Renal cortex interstitium (tissue), 11 donors: Measurements from ENCODE around the gene IVD. TPM values are rescaled to one million over a fixed set of nuclear protein-coding genes. Genes with fewer than 3 reads are reported as not detected.

Experiments used
- DNase-seq, 11 donors: peaks; one replicate each; pipeline ENCODE4 v3.0.0-alpha.2; 2013; ENCODE audit warnings: low read depth in 9 of 11, low spot score in 4 of 11; ENCODE audit errors: extremely low read depth in 1 of 11
- polyA plus RNA-seq, 3 donors: library from polyadenylated mRNA; unstranded; fragments of 120-200 nt; gene quantifications; one replicate each; pipeline ENCODE4 v1.2.1, GENCODE V29; 2013; ENCODE audit not compliant: insufficient read length in 3 of 3

The IVD gene
- polyA plus RNA-seq, 3 donors: 74.5 to 94.5 (median 76.0) TPM

GRCh38 chr15:40397688-40398412 is 7.7 kb upstream of the IVD start:
- no peak for DNase-seq

GRCh38 chr15:40398413-40398873 is 7.2 kb upstream of the IVD start:
- DNase-seq: no peak

GRCh38 chr15:40399370-40399769 is 6.2 kb upstream of the IVD start:
- no peak for DNase-seq

- no peak for DNase-seq
Observed at GRCh38 chr15:40407330-40407990, 1.9 kb downstream of the IVD start.

- DNase-seq: no peak
Observed at GRCh38 chr15:40409366-40409765, 3.8 kb downstream of the IVD start.

DNA sequence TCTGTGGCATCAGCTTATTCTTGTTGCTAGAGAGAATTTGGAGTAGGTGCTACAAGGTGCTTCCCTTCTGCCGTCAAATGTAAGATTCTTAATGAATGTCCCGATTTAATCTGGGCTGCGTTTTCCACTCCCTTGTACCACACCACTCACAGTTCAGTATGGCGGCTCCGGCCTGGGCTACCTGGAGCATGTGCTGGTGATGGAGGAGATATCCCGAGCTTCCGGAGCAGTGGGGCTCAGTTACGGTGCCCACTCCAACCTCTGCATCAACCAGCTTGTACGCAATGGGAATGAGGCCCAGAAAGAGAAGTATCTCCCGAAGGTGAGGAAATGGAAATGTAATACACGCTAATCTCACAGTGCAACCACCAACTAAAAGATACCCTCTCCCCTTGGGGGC is 4.9 kb downstream of the IVD start:
- DNase-seq: no peak

GRCh38 chr15:40412095-40412759 is 6.6 kb downstream of the IVD start:
- no peak for DNase-seq

GRCh38 chr15:40413036-40413435 is 7.4 kb downstream of the IVD start:
- no peak for DNase-seq

DNA sequence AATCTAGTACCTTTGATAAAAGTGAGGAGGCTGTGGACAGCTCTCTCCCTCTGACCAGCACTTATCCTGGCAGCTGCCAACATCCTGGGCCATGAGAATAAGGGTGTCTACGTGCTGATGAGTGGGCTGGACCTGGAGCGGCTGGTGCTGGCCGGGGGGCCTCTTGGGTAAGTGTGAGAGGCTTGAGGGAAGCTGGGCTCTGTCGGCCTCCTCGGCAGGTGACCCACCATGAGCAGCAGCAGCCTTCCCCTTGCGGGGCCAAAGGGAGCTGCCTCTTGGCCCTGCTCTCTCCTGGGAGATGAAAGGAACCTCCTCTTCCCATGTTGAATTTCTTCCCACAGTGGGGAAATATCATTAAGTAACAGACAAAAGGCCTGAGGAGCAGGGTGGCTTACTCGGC is 9.2 kb downstream of the IVD start:
- DNase-seq: no peak

- DNase-seq: no peak
Observed at GRCh38 chr15:40415226-40415625, 9.6 kb downstream of the IVD start.

- DNase-seq: no peak
Observed at GRCh38 chr15:40416056-40416455, 10.5 kb downstream of the IVD start.

DNA sequence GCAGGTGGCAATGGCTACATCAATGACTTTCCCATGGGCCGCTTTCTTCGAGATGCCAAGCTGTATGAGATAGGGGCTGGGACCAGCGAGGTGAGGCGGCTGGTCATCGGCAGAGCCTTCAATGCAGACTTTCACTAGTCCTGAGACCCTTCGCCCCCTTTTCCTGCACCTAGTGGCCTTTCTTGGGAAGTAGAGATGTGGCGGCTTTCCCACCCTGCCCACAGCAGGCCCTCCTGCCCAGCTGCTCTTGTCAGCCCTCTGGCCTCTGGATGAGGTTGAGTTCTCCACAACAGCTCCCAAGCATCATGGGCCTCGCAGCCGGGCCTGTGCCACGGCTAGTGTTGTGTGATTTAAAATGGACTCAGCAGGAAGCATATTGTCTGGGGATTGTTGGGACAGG is 12.5 kb downstream of the IVD start:
- DNase-seq: no peak

DNA sequence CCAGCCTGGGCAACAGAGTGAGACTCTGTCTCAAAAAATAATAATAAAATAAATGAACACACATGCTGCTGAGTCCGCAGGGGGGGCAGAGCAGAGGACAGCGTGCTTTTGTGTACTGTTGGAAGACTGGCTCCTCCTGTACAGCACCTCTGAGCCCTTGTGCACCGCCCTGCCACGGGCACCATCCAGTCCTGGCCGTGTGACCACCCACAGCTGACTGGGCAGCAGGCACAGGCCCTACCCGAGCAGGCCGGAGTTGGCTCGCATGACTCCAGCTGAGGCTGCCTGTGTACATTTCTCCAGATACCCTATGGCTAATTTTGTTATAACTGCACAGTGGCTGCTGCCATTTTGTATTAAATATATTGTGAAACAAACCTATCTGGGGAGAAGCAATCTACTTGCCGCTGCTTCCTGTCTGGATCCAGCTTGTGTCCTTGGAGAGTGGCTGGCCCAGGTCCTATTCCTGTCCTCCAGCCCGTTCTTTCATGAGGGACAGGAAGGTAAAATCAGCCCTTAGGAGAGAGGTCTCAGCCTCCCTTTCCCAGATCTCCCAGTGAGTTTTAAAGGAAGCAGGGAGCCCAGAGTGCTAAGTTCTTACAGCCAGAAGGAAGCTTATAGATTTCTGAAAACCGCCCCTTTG is 14.6 kb downstream of the IVD start:
- DNase-seq: no peak

- DNase-seq: no peak
Observed at GRCh38 chr15:40420793-40421192, 15.2 kb downstream of the IVD start.

DNA sequence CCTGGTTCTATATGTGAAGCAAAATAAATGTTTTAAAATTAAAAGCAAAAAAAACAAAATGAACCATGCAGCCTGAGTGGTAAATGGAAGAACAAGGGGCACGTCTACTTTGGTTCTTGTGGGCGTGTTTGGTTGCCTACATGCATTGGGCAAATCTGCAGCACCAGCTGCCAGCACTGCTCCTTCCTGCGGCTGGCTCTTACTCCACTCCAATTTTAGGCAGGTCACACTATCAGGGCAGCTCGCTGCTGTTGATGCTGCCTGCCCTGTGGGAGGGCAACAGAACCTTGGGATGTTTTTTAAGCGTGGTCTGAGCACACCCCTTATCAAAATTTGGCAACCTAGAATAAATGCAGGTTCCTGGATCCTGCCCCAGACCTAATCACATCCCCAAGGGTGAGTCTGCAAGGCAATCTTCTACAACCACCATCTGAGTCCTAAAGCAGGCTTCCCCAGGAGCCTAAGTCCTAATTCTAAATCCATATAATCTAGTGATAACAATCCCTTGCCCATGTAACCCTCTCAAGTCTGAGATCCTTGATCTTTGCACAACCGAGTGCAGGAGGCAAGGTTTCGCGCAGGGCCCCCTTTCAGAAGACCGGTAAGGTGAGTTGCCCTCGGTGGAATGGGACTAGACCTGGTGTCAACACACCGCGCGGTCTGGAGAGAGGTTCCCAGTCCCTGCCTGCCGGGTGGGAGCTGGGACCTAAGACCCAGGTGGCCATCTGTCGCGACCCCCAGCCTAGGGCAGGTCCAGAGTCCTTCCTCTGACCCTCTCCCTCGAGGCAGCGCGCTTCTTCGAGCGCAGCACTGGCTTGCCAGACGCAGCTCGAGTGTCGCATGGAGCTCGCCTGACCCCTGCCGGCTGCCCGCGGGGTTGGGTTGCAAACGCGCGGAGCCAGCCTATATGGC is 15.9 kb downstream of the IVD start:
- DNase-seq: peak in 2 of 11 donors; percentile 61 to 62

DNA sequence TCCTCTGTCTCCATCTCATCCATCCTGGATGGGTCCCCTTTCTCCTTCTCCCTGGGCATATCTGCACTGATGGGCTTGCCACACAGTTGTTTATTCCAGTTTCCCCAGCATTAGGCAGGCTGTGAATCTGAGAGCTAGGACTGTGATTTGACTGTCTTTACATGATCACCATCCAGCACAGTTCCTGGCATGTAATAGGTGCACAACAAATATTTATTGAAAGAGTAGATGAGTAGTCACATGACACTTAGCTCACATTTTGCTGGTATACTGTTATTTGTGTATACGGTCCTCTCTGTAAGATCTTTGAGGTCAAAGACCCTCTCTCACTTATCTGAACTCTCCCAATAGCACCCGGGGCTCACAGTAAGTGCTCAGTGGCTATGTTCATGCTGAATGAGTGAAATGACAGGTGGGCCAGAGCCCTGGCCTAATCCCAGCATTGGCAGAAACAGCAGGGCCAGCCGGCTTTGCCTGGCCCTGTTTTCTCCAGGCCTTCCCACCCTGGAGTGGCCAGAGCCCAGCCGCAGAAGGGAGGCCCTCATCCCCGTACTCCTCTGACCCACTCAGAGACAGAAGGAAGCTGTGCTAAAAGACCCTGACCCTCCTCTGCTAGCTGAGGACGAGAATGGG is 19.0 kb downstream of the IVD start:
- DNase-seq: no peak

DNA sequence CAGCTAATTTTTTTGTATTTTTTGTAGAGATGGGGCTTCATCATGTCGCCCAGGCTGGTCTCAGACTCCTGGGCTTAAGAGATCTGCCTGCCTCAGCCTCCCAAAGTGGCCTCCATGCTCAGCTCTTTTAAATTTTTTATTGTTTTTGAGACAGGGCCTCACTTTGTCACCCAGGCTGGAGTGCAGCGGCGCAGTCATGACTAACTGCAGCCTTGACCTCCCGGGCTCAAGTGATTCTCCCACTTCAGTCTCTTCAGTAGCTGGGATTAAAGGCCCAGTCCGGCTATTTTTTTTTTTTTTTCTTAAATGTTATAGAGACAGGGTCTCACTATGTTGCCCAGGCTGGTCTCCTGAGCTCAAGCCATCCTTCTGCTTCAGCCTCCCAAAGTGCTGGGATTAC is 20.1 kb downstream of the IVD start:
- no peak for DNase-seq

DNA sequence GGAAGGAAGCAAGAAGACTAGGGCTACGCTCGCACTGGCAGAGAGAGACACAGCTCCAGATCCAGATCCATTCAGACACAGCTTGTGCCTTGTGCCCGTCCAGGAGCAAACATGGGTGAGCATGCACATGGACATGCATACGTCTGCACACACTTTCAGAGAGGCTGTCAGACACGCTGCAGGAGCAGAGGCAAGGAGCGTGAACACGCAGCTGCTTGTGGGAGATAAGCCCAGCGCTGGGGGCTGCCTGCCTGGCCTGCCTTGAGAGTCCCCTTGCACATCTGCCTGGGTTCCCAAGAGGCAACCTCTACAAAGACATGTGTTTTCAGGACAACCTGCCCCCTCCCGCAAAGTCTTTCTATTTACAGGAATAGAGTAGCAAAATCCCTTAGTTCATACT is 21.6 kb downstream of the IVD start:
- no peak for DNase-seq
